ENCODE data around the gene SLC22A8. TPM values are rescaled to one million over a fixed set of nuclear protein-coding genes. Genes with fewer than 3 reads are reported as not detected.

Gene SLC22A8
- total RNA-seq, 1 donor from 2014 or later = not detected

DNA sequence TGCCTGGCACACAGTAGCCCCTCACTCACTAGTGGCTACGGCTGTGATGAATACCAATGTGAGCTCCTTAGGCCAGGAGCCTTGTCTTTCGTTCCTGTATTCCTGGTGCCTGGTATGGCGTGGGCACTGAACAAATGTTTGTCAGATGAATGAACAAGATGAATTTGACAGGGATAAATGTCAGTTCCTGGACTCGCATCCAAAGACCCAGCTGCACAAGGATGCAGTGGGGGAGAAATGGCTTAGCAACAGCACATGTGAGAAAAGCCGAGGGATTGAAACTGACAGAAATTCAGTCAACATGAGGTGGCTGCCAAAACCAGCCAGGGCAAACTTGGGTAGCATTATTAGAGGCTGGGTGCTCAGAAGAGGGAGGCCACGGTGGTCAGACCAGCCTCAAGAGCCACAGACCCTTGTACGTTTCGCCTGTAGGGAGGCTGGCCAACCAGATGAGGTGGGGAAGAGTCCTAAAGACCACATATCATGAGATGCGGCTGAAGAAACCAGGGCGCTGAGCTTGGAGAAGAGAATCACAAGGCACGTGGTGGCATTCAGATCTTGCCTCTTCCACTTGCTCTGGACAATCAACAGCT is 7.7 kb upstream of the SLC22A8 start:
- TF ChIP-seq, protein P1, sequence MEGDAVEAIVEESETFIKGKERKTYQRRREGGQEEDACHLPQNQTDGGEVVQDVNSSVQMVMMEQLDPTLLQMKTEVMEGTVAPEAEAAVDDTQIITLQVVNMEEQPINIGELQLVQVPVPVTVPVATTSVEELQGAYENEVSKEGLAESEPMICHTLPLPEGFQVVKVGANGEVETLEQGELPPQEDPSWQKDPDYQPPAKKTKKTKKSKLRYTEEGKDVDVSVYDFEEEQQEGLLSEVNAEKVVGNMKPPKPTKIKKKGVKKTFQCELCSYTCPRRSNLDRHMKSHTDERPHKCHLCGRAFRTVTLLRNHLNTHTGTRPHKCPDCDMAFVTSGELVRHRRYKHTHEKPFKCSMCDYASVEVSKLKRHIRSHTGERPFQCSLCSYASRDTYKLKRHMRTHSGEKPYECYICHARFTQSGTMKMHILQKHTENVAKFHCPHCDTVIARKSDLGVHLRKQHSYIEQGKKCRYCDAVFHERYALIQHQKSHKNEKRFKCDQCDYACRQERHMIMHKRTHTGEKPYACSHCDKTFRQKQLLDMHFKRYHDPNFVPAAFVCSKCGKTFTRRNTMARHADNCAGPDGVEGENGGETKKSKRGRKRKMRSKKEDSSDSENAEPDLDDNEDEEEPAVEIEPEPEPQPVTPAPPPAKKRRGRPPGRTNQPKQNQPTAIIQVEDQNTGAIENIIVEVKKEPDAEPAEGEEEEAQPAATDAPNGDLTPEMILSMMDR (IDR thresholded peaks at IDR 0.05) = no peak
- no peak for TF ChIP-seq POLR2A (IDR thresholded peaks at IDR 0.05)
- DNase-seq (ENCODE audit: extremely low spot score in 2 of 2) = no peak
- Histone ChIP-seq H3K27ac (no peak overlapping the region), H3K4me3 (no peak overlapping the region), H3K9me3 (no peaks in the 10 kb centered on the region), H3K36me3 (no peaks in the 10 kb centered on the region), H3K27me3 (no peaks in the 10 kb centered on the region), H3K4me1 (peaks cover 7% of the 10 kb centered on the region)
- intact Hi-C loops (cut with DNase I) = no loop called here

- Histone ChIP-seq H3K4me3 (no peak overlapping the region), H3K36me3 (no peaks in the 10 kb centered on the region), H3K4me1 (peaks cover 7% of the 10 kb centered on the region), H3K9me3 (no peaks in the 10 kb centered on the region), H3K27ac (no peak overlapping the region), H3K27me3 (no peaks in the 10 kb centered on the region)
- TF ChIP-seq, protein P1 (IDR thresholded peaks at IDR 0.05) = no peak
- TF ChIP-seq POLR2AphosphoS5 (IDR thresholded peaks at IDR 0.05; ENCODE audit: insufficient read depth in 1 of 2, low read depth in 1 of 2) (no peak), POLR2A (IDR thresholded peaks at IDR 0.05) (no peak)
- peak in 1 of 2 donors; percentile 91 for DNase-seq (ENCODE audit: extremely low spot score in 2 of 2)
- intact Hi-C loops (cut with DNase I) = no loop called here
Observed at GRCh38 chr11:63022441-63022840, 6.8 kb upstream of the SLC22A8 start.

GRCh38 chr11:63020671-63021291 is 5.1 kb upstream of the SLC22A8 start:
- DNase-seq (ENCODE audit: extremely low spot score in 2 of 2) = peak; percentile 67 to 79
- Histone ChIP-seq H3K27me3 (no peaks in the 10 kb centered on the region), H3K27ac (no peak overlapping the region), H3K9me3 (no peaks in the 10 kb centered on the region), H3K4me3 (no peak overlapping the region), H3K36me3 (no peaks in the 10 kb centered on the region), H3K4me1 (peaks cover 7% of the 10 kb centered on the region)
- TF ChIP-seq POLR2AphosphoS5 (IDR thresholded peaks at IDR 0.05; ENCODE audit: insufficient read depth in 1 of 2, low read depth in 1 of 2) = no peak
- TF ChIP-seq, protein P1 (IDR thresholded peaks at IDR 0.05) = no peak
- intact Hi-C loops (cut with DNase I) = no loop called here

DNA sequence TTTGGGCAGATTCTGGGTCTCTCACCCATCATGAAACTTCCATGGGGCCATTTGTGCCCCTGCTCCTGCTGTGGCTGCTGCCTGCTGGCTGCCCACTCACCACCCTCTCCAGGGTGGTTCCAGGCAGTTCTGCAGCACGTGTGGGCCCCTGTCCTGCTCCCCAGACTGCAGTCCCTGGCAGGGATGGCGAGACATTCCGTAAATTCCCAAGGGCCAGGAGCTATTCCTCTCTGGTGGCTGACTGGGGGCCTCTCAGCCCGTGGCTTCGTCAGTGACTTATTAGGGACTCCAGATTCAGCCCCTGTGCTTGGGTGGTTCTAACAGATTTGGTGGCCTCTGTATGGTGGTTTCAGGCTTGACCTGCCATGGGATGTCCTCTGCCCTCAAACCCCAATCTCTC is 3.9 kb upstream of the SLC22A8 start:
- no peaks in the 10 kb centered on the region for H3K36me3 ChIP-seq
- H3K9me3 ChIP-seq = no peaks in the 10 kb centered on the region

More for the DNA sequence above, 3.9 kb upstream of the SLC22A8 start:
- Histone ChIP-seq H3K27ac (no peak overlapping the region), H3K4me3 (no peak overlapping the region), H3K4me1 (peaks cover 7% of the 10 kb centered on the region), H3K27me3 (no peaks in the 10 kb centered on the region)
- intact Hi-C loops (cut with DNase I) = no loop called here
- TF ChIP-seq, protein P1 (IDR thresholded peaks at IDR 0.05) = no peak
- TF ChIP-seq POLR2A (IDR thresholded peaks at IDR 0.05) (no peak), POLR2AphosphoS5 (IDR thresholded peaks at IDR 0.05; ENCODE audit: insufficient read depth in 1 of 2, low read depth in 1 of 2) (no peak)
- no peak for DNase-seq (ENCODE audit: extremely low spot score in 2 of 2)

All from vagina (tissue), 2 donors.